ENCODE results near the gene TRIM54. TPM values are rescaled to one million over a fixed set of nuclear protein-coding genes. Genes with fewer than 3 reads are reported as not detected.

Gene TRIM54
- total RNA-seq, 2 donors from 2014 or later = 0.13 TPM; not detected in 1

Other genes with a start within 250 kb of the TRIM54 start
- gene TMEM214, start 249.5 kb upstream of the TRIM54 start, total RNA-seq = 10 to 100 TPM; 73.3 to 81.5 TPM
- 10 to 100 TPM; 13.1 to 14.3 TPM for gene AGBL5, start 230.8 kb upstream of the TRIM54 start, total RNA-seq
- gene OST4, start 210.8 kb upstream of the TRIM54 start, total RNA-seq = 100 to 1,000 TPM; 286 to 313 TPM
- gene EMILIN1, start 203.8 kb upstream of the TRIM54 start, total RNA-seq = under 1 TPM; 0.42 to 0.93 TPM
- 10 to 100 TPM in 1 of 2 donors, 1 to 10 TPM in 1; 5.9 to 10.5 TPM for gene KHK, start 195.7 kb upstream of the TRIM54 start, total RNA-seq
- gene CGREF1, start 163.3 kb upstream of the TRIM54 start, total RNA-seq = 1 to 10 TPM; 3.7 to 4.6 TPM
- gene ABHD1, start 158.6 kb upstream of the TRIM54 start, total RNA-seq = under 1 TPM; 0.17 to 0.40 TPM
- 10 to 100 TPM; 38.0 to 67.1 TPM for gene PREB, start 147.8 kb upstream of the TRIM54 start, total RNA-seq
- gene PRR30, start 143.0 kb upstream of the TRIM54 start, total RNA-seq = not detected
- not detected for gene TCF23, start 133.4 kb upstream of the TRIM54 start, total RNA-seq
- gene ATRAID, start 70.4 kb upstream of the TRIM54 start, total RNA-seq = 10 to 100 TPM; 45.9 to 59.2 TPM
- 10 to 100 TPM; 33.8 to 72.0 TPM for gene SLC5A6, start 70.2 kb upstream of the TRIM54 start, total RNA-seq
- 100 to 1,000 TPM in 1 of 2 donors, 10 to 100 TPM in 1; 54.0 to 106 TPM for gene CAD, start 65.1 kb upstream of the TRIM54 start, total RNA-seq
- under 1 TPM in 1 of 2 donors, not detected in 1; 0.50 TPM for gene SLC30A3, start 19.4 kb upstream of the TRIM54 start, total RNA-seq
- gene DNAJC5G, start 7.0 kb upstream of the TRIM54 start, total RNA-seq = not detected
- gene UCN, start 26.0 kb downstream of the TRIM54 start, total RNA-seq = 1 to 10 TPM; 1.7 to 2.4 TPM
- 10 to 100 TPM; 77.2 to 89.2 TPM for gene MPV17, start 40.7 kb downstream of the TRIM54 start, total RNA-seq
- gene GTF3C2, start 74.3 kb downstream of the TRIM54 start, total RNA-seq = 10 to 100 TPM; 67.2 to 85.8 TPM
- 10 to 100 TPM; 34.7 to 42.9 TPM for gene EIF2B4, start 87.9 kb downstream of the TRIM54 start, total RNA-seq
- 10 to 100 TPM; 59.0 to 90.4 TPM for gene SNX17, start 88.2 kb downstream of the TRIM54 start, total RNA-seq
- 10 to 100 TPM; 10.8 to 16.2 TPM for gene ZNF513, start 98.3 kb downstream of the TRIM54 start, total RNA-seq
- gene PPM1G, start 127.2 kb downstream of the TRIM54 start, total RNA-seq = 100 to 1,000 TPM in 1 of 2 donors, 10 to 100 TPM in 1; 67.0 to 158 TPM
- gene NRBP1, start 146.2 kb downstream of the TRIM54 start, total RNA-seq = 10 to 100 TPM; 65.2 to 76.1 TPM
- 1 to 10 TPM; 2.6 to 5.0 TPM for gene KRTCAP3, start 160.0 kb downstream of the TRIM54 start, total RNA-seq
- gene IFT172, start 207.3 kb downstream of the TRIM54 start, total RNA-seq = 10 to 100 TPM; 10.5 to 18.6 TPM
- under 1 TPM in 1 of 2 donors, not detected in 1; 0.21 TPM for gene FNDC4, start 212.8 kb downstream of the TRIM54 start, total RNA-seq
- gene GCKR, start 214.4 kb downstream of the TRIM54 start, total RNA-seq = not detected